Measurements from ENCODE around the gene FLAD1. TPM values are rescaled to one million over a fixed set of nuclear protein-coding genes. Genes with fewer than 3 reads are reported as not detected.

Gene FLAD1
- total RNA-seq, 5 donors from 2014 or later (not counting 1 experiment from before 2014, with no cell fraction given): 32.8 to 64.3 (median 53.4) TPM

- Mint-ChIP-seq H3K4me3 (peak overlapping the region; percentile 95 to 100 (median 97)), H3K9me3 (no peaks in the 10 kb centered on the region), H3K4me1 (peaks cover 67 to 76% (median 71%) of the 10 kb centered on the region in 3 donors), H3K27ac (peak overlapping the region; percentile 100), H3K36me3 (peaks cover 28% of the 10 kb centered on the region), H3K27me3 (no peaks in the 10 kb centered on the region)
- 21% methylated on average over 7 of the region's 15 CpGs for WGBS (ENCODE audit: insufficient coverage)
- Histone ChIP-seq H3K4me1 (ENCODE audit: control insufficient read depth in 1 of 2, extremely low read depth in 1 of 2, insufficient read depth in 2 of 2, low read length in 2 of 2) (peaks cover 38 to 84% of the 10 kb centered on the region in 2 experiments), H3K9me3 (no peaks in the 10 kb centered on the region), H3K4me3 (ENCODE audit: control insufficient read depth in 1 of 2, extremely low read depth in 1 of 2, low read length in 1 of 2) (peak overlapping the region; percentile 42 to 79), H3K27me3 (replicated peaks in 1 of 2; ENCODE audit: control insufficient read depth in 2 of 2, extremely low read depth in 1 of 2, insufficient read depth in 2 of 2, low read length in 1 of 2) (no peaks in the 10 kb centered on the region), H3K27ac (ENCODE audit: low read length) (peak overlapping the region; percentile 99), H3K36me3 (ENCODE audit: control insufficient read depth in 2 of 2, extremely low read depth in 1 of 2, insufficient read depth in 1 of 2, low read length in 1 of 2) (peaks cover 19 to 52% of the 10 kb centered on the region in 2 donors)
- ChIA-PET POLR2A (interaction anchor here (0.5 to 1.6 kb wide), 3 partner anchors 22 to 45 kb away, joined by 3 to 6 read pairs (median 5); partner anchors contain the start of gene CKS1B (in 1 of the 2)), CTCF (interaction anchor here in 1 of 2 donors (0.6 to 1.6 kb wide), 4 partner anchors 14 to 66 kb away, joined by 3 to 6 read pairs (median 4); partner anchors contain the start of genes FLAD1 and PMVK)
- peak; percentile 40 to 48 (median 42) for ATAC-seq (replicated peaks in 1 of 4)
- DNase-seq: peak; percentile 44 to 84 (median 70)
These were observed 31.1 kb upstream of the FLAD1 start for GRCh38 chr1:154951901-154952657.

- H3K4me3 ChIP-seq (ENCODE audit: control insufficient read depth in 1 of 2, extremely low read depth in 1 of 2, low read length in 1 of 2): peak overlapping the region; percentile 32 to 79
- DNase-seq (no peak), ATAC-seq (replicated peaks in 1 of 4) (no peak)
- H3K27ac ChIP-seq (ENCODE audit: low read length): peak overlapping the region; percentile 99
- peak overlapping the region; percentile 100 for H3K27ac Mint-ChIP-seq
- H3K4me1 ChIP-seq (ENCODE audit: control insufficient read depth in 1 of 2, extremely low read depth in 1 of 2, insufficient read depth in 2 of 2, low read length in 2 of 2): peaks cover 38 to 83% of the 10 kb centered on the region in 2 experiments
- H3K4me1 Mint-ChIP-seq: peaks cover 71 to 82% (median 72%) of the 10 kb centered on the region in 3 donors
- peaks cover 14 to 49% of the 10 kb centered on the region in 2 donors for H3K36me3 ChIP-seq (ENCODE audit: control insufficient read depth in 2 of 2, extremely low read depth in 1 of 2, insufficient read depth in 1 of 2, low read length in 1 of 2)
- H3K27me3 Mint-ChIP-seq: no peaks in the 10 kb centered on the region
- H3K4me3 Mint-ChIP-seq: peak overlapping the region; percentile 95 to 100 (median 97)
- H3K27me3 ChIP-seq (replicated peaks in 1 of 2; ENCODE audit: control insufficient read depth in 2 of 2, extremely low read depth in 1 of 2, insufficient read depth in 2 of 2, low read length in 1 of 2): no peaks in the 10 kb centered on the region
- WGBS (ENCODE audit: insufficient coverage): 63% methylated on average over 6 of the region's 6 CpGs
- ChIA-PET CTCF (interaction anchor here (0.6 to 1.6 kb wide), 5 partner anchors 15 to 65 kb away, joined by 3 to 6 read pairs (median 4); partner anchors contain the start of genes FLAD1 (in 1 of the 2) and PMVK (in 1 of the 2)), POLR2A (interaction anchor here (0.5 to 1.6 kb wide), 4 partner anchors 9 to 1781 kb away, joined by 3 to 6 read pairs (median 4); partner anchors contain the start of gene CKS1B (in 1 of the 2))
- no peaks in the 10 kb centered on the region for H3K9me3 ChIP-seq
- H3K9me3 Mint-ChIP-seq: no peaks in the 10 kb centered on the region
- peaks cover 28% of the 10 kb centered on the region for H3K36me3 Mint-ChIP-seq
These were observed 30.5 kb upstream of the FLAD1 start for GRCh38 chr1:154952664-154953063.

- peak overlapping the region; percentile 99 for H3K27ac ChIP-seq (ENCODE audit: low read length)
- peaks cover 38 to 78% of the 10 kb centered on the region in 2 experiments for H3K4me1 ChIP-seq (ENCODE audit: control insufficient read depth in 1 of 2, extremely low read depth in 1 of 2, insufficient read depth in 2 of 2, low read length in 2 of 2)
- DNase-seq: no peak
- no peaks in the 10 kb centered on the region for H3K9me3 Mint-ChIP-seq
- peak overlapping the region; percentile 79 to 94 for H3K4me3 ChIP-seq (ENCODE audit: control insufficient read depth in 1 of 2, extremely low read depth in 1 of 2, low read length in 1 of 2)
- peaks cover 11 to 49% of the 10 kb centered on the region in 2 donors for H3K36me3 ChIP-seq (ENCODE audit: control insufficient read depth in 2 of 2, extremely low read depth in 1 of 2, insufficient read depth in 1 of 2, low read length in 1 of 2)
- WGBS (ENCODE audit: insufficient coverage): no CpG with 5 or more reads among the region's 2 CpGs
- peaks cover 29% of the 10 kb centered on the region for H3K36me3 Mint-ChIP-seq
- no peaks in the 10 kb centered on the region for H3K27me3 ChIP-seq (replicated peaks in 1 of 2; ENCODE audit: control insufficient read depth in 2 of 2, extremely low read depth in 1 of 2, insufficient read depth in 2 of 2, low read length in 1 of 2)
- no peak for ATAC-seq (replicated peaks in 1 of 4)
- peak overlapping the region; percentile 95 to 100 (median 97) for H3K4me3 Mint-ChIP-seq
- POLR2A ChIA-PET: interaction anchor here (0.6 to 2.0 kb wide), 7 partner anchors 8 to 66 kb away, joined by 3 to 9 read pairs (median 5); partner anchors contain the start of gene PMVK (in 1 of the 2)
- CTCF ChIA-PET: no interaction called here
- no peaks in the 10 kb centered on the region for H3K9me3 ChIP-seq
- no peaks in the 10 kb centered on the region for H3K27me3 Mint-ChIP-seq
- H3K4me1 Mint-ChIP-seq: peaks cover 72 to 82% (median 73%) of the 10 kb centered on the region in 3 donors
- peak overlapping the region; percentile 100 for H3K27ac Mint-ChIP-seq
These were observed 29.5 kb upstream of the FLAD1 start for GRCh38 chr1:154953611-154954038.

- peaks cover 14 to 53% of the 10 kb centered on the region in 2 donors for H3K36me3 ChIP-seq (ENCODE audit: control insufficient read depth in 2 of 2, extremely low read depth in 1 of 2, insufficient read depth in 1 of 2, low read length in 1 of 2)
- H3K4me3 ChIP-seq (ENCODE audit: control insufficient read depth in 1 of 2, extremely low read depth in 1 of 2, low read length in 1 of 2): peak overlapping the region; percentile 79 to 94
- H3K9me3 ChIP-seq: no peaks in the 10 kb centered on the region
- H3K27me3 ChIP-seq (replicated peaks in 1 of 2; ENCODE audit: control insufficient read depth in 2 of 2, extremely low read depth in 1 of 2, insufficient read depth in 2 of 2, low read length in 1 of 2): no peaks in the 10 kb centered on the region
- H3K4me1 ChIP-seq (ENCODE audit: control insufficient read depth in 1 of 2, extremely low read depth in 1 of 2, insufficient read depth in 2 of 2, low read length in 2 of 2): peaks cover 38 to 79% of the 10 kb centered on the region in 2 experiments
- DNase-seq (no peak), ATAC-seq (replicated peaks in 1 of 4) (no peak)
- Mint-ChIP-seq H3K4me3 (peak overlapping the region; percentile 95 to 100 (median 97)), H3K27me3 (no peaks in the 10 kb centered on the region), H3K4me1 (peaks cover 68 to 77% (median 71%) of the 10 kb centered on the region in 3 donors), H3K27ac (peak overlapping the region; percentile 100), H3K36me3 (peaks cover 22% of the 10 kb centered on the region), H3K9me3 (no peaks in the 10 kb centered on the region)
- H3K27ac ChIP-seq (ENCODE audit: low read length): peak overlapping the region; percentile 99
- WGBS (ENCODE audit: insufficient coverage): no CpG with 5 or more reads among the region's 3 CpGs
- CTCF ChIA-PET: interaction anchor here in 1 of 2 donors (0.7 to 2.2 kb wide), 6 partner anchors 10 to 62 kb away, joined by 3 to 14 read pairs (median 8); partner anchors contain the start of genes FLAD1 and PMVK
- POLR2A ChIA-PET: interaction anchor here (0.5 to 2.3 kb wide), 11 partner anchors 9 to 61 kb away, joined by 4 to 23 read pairs (median 6); partner anchors contain the start of genes CKS1B (in 1 of the 2), FLAD1 (in 1 of the 2) and PMVK (in 1 of the 2)
These were observed 28.6 kb upstream of the FLAD1 start for GRCh38 chr1:154954541-154954940.

GRCh38 chr1:154955039-154955717 lies 28.0 kb upstream of the FLAD1 start:
- H3K4me3 ChIP-seq (ENCODE audit: control insufficient read depth in 1 of 2, extremely low read depth in 1 of 2, low read length in 1 of 2): peak overlapping the region; percentile 79 to 94
- H3K36me3 Mint-ChIP-seq: peaks cover 22% of the 10 kb centered on the region

More at GRCh38 chr1:154955039-154955717, 28.0 kb upstream of the FLAD1 start:
- ATAC-seq (replicated peaks in 1 of 4) (peak; percentile 85 to 89 (median 86)), DNase-seq (peak; percentile 70 to 99 (median 94))
- Histone ChIP-seq H3K36me3 (ENCODE audit: control insufficient read depth in 2 of 2, extremely low read depth in 1 of 2, insufficient read depth in 1 of 2, low read length in 1 of 2) (peaks cover 14 to 52% of the 10 kb centered on the region in 2 donors), H3K4me1 (ENCODE audit: control insufficient read depth in 1 of 2, extremely low read depth in 1 of 2, insufficient read depth in 2 of 2, low read length in 2 of 2) (peaks cover 38 to 83% of the 10 kb centered on the region in 2 experiments), H3K9me3 (no peaks in the 10 kb centered on the region), H3K27me3 (replicated peaks in 1 of 2; ENCODE audit: control insufficient read depth in 2 of 2, extremely low read depth in 1 of 2, insufficient read depth in 2 of 2, low read length in 1 of 2) (no peaks in the 10 kb centered on the region), H3K27ac (ENCODE audit: low read length) (peak overlapping the region; percentile 99)
- no peaks in the 10 kb centered on the region for H3K27me3 Mint-ChIP-seq
- H3K9me3 Mint-ChIP-seq: no peaks in the 10 kb centered on the region
- CTCF ChIA-PET: interaction anchor here (0.5 to 2.2 kb wide), 18 partner anchors 9 to 620 kb away, joined by 3 to 14 read pairs (median 4); partner anchors contain the start of genes FLAD1 (in 1 of the 2), KRTCAP2 (in 1 of the 2) and PMVK (in 1 of the 2)
- H3K4me3 Mint-ChIP-seq: peak overlapping the region; percentile 95 to 100 (median 97)
- 5% methylated on average over 2 of the region's 4 CpGs for WGBS (ENCODE audit: insufficient coverage)
- POLR2A ChIA-PET: interaction anchor here (0.5 to 2.3 kb wide), 18 partner anchors 9 to 60 kb away, joined by 3 to 23 read pairs (median 5); partner anchors contain the start of genes PMVK (in 2 of the 2), CKS1B (in 1 of the 2), FLAD1 (in 1 of the 2) and ZBTB7B (in 1 of the 2)
- H3K4me1 Mint-ChIP-seq: peaks cover 71 to 80% (median 76%) of the 10 kb centered on the region in 3 donors
- peak overlapping the region; percentile 100 for H3K27ac Mint-ChIP-seq
